GM12873 (cell line): Measurements from ENCODE around the gene PSMA7.

Experiments used
- TF ChIP-seq, protein P1 (sequence below): IDR thresholded peaks from 2 replicates; pipeline ENCODE4 v1.5.1; 2012; ENCODE audit warnings: low read depth, mild to moderate bottlenecking, moderate library complexity, low read length, control low read depth; ENCODE audit not compliant: insufficient read depth; ENCODE audit errors: missing control alignments

PSMA7 gene

DNA sequence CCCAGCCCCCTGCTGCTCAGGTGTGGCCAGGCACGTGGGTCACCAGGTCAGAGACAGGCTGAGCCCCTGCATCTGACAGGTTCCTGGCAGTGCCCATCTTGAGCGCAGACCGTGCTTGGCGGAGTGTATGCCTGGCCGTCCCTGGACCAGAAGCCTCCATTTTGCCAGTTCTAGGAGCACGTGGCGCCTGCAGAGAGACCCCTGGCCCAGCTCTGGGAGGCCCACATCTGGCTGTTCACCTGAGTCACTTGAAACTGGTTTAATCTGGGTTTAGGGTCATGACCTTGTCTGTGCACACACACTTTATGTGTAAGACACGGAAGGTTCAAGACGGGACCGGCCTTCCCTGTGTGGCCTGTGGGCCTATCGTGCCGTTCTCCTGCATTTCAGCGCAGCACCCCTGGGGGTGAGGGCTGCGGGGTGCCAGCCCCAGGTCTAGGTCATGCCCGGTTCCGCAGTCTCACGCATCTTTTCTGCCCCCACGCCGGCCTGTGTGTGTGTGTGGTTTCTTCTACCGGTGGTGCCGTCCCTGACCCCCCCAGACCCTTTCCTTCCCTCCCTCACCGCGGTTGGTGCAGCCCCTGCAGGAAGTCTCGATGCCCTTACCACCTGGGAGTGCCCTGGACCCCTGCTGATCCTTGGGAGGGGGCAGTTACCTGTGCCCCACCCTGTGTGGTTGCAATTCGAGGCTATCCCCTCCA is 14.3 kb upstream of the PSMA7 start:
- TF ChIP-seq, protein P1, sequence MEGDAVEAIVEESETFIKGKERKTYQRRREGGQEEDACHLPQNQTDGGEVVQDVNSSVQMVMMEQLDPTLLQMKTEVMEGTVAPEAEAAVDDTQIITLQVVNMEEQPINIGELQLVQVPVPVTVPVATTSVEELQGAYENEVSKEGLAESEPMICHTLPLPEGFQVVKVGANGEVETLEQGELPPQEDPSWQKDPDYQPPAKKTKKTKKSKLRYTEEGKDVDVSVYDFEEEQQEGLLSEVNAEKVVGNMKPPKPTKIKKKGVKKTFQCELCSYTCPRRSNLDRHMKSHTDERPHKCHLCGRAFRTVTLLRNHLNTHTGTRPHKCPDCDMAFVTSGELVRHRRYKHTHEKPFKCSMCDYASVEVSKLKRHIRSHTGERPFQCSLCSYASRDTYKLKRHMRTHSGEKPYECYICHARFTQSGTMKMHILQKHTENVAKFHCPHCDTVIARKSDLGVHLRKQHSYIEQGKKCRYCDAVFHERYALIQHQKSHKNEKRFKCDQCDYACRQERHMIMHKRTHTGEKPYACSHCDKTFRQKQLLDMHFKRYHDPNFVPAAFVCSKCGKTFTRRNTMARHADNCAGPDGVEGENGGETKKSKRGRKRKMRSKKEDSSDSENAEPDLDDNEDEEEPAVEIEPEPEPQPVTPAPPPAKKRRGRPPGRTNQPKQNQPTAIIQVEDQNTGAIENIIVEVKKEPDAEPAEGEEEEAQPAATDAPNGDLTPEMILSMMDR = no peak

DNA sequence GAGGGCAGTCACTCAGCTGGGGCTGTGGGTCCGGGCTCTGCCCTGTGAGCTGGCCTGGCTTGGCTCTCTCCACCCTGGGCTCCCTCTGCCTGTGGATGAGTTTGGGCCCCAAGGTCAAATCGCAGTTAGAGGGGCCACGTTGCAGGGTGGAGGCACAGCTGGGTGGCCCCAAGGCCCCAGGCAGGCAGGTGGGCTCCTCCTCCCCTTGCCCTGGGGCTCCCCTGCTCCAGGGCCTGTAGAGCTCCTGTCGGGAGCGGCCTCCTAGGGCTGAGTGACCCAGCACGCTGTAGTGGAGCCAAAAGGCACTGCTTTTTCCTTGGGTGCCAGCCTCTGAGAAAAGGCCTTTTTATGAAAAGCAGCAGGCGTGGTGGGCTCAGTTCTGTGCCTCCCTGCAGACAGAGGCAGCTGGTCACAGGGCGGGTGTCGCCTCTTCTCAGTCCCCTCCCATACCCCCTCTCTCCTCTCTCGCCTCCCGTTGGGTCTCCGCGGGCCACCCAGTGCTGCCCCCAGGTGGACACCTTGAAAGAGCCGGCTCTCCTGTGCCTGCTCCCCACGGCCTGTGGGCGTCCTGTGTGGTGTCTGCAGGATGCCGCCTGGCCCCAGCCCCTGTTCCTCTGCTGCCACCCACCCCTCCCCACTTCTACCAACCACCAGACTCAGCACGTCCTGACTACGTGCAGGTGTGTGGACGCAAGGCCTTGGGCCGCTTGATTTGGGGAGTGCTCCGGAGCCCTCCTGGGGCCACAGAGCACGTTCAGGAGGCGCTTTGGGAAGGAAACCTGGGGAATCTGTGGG is 13.6 kb upstream of the PSMA7 start:
- TF ChIP-seq, protein P1 = peak; percentile 75

DNA sequence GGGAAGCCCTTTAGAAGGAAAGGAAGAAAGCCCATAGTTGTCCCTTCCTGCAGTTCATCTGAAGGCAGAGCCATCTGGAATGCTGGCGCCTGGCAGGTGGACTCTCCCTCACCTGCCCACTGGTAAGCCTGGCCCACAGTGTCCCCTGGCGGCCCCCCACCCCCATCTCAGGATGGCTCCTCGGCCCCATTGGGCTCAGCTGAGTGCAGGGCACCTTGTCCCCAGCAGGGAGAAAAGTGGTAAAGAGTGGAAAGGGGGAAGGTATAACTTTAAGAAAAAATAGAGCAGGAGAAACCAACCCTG is 13.0 kb upstream of the PSMA7 start:
- TF ChIP-seq, protein P1 = no peak

DNA sequence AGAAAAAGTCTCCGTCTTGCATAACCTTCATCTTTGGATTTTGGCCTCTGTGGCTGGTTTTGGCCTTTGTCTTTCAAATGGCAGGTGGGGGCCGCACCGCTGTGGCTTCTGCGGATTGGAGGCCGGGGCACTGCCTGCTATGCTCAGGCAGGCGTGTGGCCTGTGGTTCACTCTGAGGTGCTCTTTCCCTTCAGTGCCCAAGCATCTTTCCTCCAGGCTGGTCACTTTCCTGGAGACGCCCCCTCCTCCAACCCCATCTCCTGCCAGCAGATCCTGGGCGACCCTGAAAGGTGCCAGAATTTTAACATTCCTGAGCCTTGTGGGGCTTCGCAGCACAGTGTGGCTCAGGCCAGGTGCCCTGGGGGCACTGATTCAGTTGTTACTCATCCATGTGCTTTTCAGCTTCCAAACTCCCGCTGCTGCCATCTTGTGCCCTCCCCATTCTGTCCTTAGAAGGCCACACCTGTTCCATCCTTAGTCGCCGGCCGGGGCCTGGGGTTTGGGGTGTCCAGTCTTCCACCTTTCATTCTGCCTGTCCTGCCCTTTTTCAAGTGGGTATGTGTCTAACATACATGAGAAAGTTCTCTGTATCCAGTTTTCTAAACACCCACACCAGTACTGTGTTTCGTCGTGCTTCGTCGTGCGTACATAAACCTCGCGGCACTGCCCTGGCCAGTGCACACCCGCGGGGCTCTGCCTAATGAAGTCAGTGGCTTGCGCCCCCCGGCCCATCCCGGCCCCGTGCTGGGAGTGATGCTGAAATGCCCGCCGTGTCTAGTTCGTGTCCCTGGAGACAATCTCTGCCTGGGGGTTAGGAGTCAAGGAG is 12.4 kb upstream of the PSMA7 start:
- TF ChIP-seq, protein P1 = no peak

DNA sequence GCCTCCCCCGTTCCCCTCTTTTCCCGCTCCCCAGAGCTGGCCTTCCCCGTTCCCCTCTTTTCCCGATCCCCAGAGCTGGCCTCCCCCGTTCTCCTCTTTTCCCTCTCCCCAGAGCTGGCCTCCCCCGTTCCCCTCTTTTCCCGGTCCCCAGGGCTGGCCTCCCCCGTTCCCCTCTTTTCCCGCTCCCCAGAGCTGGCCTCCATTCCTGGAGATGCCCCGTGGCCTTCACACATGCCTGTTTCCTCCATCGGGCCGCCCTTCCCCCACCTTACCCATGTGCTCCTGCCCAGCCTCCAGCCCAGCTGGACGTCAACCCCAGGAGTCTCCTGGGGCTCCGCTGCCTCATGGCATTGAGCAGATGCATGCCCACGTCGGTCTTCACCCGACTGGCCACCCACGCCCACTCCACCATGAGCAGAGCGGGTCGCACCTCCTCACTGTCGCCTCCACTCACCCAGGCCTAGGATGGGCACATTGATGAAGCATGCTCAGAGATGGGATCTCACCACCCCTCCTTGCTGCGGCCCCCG is 8.7 kb upstream of the PSMA7 start:
- TF ChIP-seq, protein P1 = no peak

DNA sequence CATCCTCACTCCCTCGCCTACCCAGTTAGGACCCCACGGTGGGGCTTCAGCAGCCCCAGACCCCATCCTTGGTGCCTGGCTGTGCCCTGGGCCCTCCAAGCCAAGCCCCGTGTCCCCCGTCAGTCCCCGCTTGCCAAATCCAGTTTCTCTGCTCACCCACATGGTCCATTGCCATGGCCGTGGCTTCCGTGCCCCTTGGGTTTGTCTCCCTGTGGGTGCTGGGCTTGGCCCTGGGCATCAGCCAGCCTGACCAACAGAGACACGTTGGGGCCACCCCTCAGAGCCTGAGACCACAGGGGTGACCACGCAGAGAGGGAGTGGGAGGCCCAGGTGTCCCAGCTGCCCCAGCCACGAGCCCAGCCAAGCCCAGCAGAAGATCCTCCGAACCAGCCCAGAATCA is 8.0 kb upstream of the PSMA7 start:
- TF ChIP-seq, protein P1 = no peak

DNA sequence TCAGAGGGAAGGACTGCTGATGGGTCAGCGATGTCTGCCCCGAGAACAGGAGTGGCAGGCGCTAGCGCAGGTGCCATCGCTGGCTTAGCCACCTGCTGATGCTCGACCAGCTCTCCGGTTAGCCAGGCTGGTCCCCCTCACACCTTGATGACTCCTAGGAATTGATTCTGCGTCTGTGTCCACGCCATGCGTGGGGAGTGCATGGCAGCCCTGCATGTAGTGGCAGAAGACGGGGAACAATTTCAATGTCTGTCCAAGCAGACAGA is 7.0 kb upstream of the PSMA7 start:
- TF ChIP-seq, protein P1 = no peak
